Stimulated activated CD8-positive, alpha-beta memory T cell treated with anti-CD3 and anti-CD28 coated beads, Interleukin-15, amount 100 ng/mL, for 48 hours (primary cell): ENCODE data around the gene CYP2A13.
"Not testable (repeated sequence)": the region's sequence is repeated elsewhere in the genome, so short reads cannot be mapped to it uniquely, and the experiment has no call there.

Source experiments
- DNase-seq, 2 donors: peaks; one replicate each; pipeline ENCODE4 v3.0.0-alpha.2; 2020; ENCODE audit warnings: low read depth in 2 of 2

CYP2A13 gene

GRCh38 chr19:41088151-41088550, at the start of gene CYP2A13:
Gene CYP2A13 (plus strand): TSS chr19:41088451. CDS start chr19:41088472, 21 bp downstream.
- DNase-seq = no peak

- DNase-seq = no peak
Observed at GRCh38 chr19:41039806-41040205, 48.4 kb upstream of the CYP2A13 start.

GRCh38 chr19:41045095-41045494, 43.2 kb upstream of the CYP2A13 start:
- DNase-seq = not testable (repeated sequence)

GRCh38 chr19:41050426-41050825, 37.8 kb upstream of the CYP2A13 start:
- no peak for DNase-seq

- DNase-seq = not testable (repeated sequence)
Observed at GRCh38 chr19:41052162-41052561, 36.1 kb upstream of the CYP2A13 start.

- DNase-seq = not testable (repeated sequence)
Observed at GRCh38 chr19:41053331-41053730, 34.9 kb upstream of the CYP2A13 start.

- no peak for DNase-seq
Observed at GRCh38 chr19:41064974-41065569, 23.2 kb upstream of the CYP2A13 start.

- no peak for DNase-seq
Observed at GRCh38 chr19:41076286-41076685, 12.0 kb upstream of the CYP2A13 start.

- DNase-seq = no peak
Observed at GRCh38 chr19:41083516-41083915, 4.7 kb upstream of the CYP2A13 start.

- no peak for DNase-seq
Observed at GRCh38 chr19:41085748-41086415, 2.4 kb upstream of the CYP2A13 start.

GRCh38 chr19:41089959-41090358, 1.7 kb downstream of the CYP2A13 start:
- no peak for DNase-seq

- no peak for DNase-seq
Observed at GRCh38 chr19:41095703-41096102, 7.5 kb downstream of the CYP2A13 start.

GRCh38 chr19:41096353-41096752, 8.1 kb downstream of the CYP2A13 start:
- DNase-seq = no peak

- DNase-seq = no peak
Observed at GRCh38 chr19:41097302-41097701, 9.1 kb downstream of the CYP2A13 start.

- DNase-seq = no peak
Observed at GRCh38 chr19:41098762-41099161, 10.5 kb downstream of the CYP2A13 start.

GRCh38 chr19:41102210-41102609, 14.0 kb downstream of the CYP2A13 start:
- DNase-seq = not testable (repeated sequence)

GRCh38 chr19:41106177-41106576, 17.9 kb downstream of the CYP2A13 start:
- no peak for DNase-seq

GRCh38 chr19:41111296-41111695, 23.0 kb downstream of the CYP2A13 start:
- DNase-seq = no peak

GRCh38 chr19:41111750-41112295, 23.6 kb downstream of the CYP2A13 start:
- DNase-seq = no peak

GRCh38 chr19:41112728-41113290, 24.6 kb downstream of the CYP2A13 start:
- no peak for DNase-seq

- DNase-seq = no peak
Observed at GRCh38 chr19:41114132-41114531, 25.9 kb downstream of the CYP2A13 start, which contains the start of gene CYP2F1. Gene CYP2F1 (plus strand): TSS chr19:41114432. CDS start chr19:41116189, 1,757 bp downstream.

GRCh38 chr19:41116261-41116660, 28.0 kb downstream of the CYP2A13 start:
- no peak for DNase-seq
